ENCODE measurements around the gene GRM1.
"Not testable (repeated sequence)": the region's sequence is repeated elsewhere in the genome, so short reads cannot be mapped to it uniquely, and the experiment has no call there.

Gene GRM1

GRCh38 chr6:146191612-146192011 lies 162.8 kb downstream of the GRM1 start:
- no peak for DNase-seq (ENCODE audit: low spot score)

GRCh38 chr6:146194434-146194833 lies 165.6 kb downstream of the GRM1 start:
- DNase-seq (ENCODE audit: low spot score): no peak

GRCh38 chr6:146200176-146200575 lies 171.3 kb downstream of the GRM1 start:
- peak; percentile 79 for DNase-seq (ENCODE audit: low spot score)

- no peak for DNase-seq (ENCODE audit: low spot score)
Measured at GRCh38 chr6:146202570-146202969, 173.7 kb downstream of the GRM1 start.

DNA sequence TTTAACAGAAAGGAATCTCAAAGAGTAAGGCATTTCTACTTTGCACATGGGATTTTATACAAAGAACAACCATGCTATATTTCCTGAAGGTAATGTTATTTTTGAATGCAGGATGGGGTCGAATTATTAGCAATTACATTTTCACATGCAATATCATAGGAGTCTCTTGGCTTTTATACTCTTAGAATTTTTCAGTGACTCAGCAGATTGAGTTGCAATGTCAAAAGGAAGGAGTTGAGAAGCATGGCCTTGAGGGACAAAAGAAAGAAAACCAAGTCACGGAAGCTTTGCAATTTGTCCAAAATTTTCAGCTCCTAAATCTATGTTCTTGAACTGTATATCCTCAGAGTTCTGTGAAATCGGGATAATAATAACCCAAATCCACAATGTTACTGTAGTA lies 181.1 kb downstream of the GRM1 start:
- DNase-seq (ENCODE audit: low spot score): no peak

DNA sequence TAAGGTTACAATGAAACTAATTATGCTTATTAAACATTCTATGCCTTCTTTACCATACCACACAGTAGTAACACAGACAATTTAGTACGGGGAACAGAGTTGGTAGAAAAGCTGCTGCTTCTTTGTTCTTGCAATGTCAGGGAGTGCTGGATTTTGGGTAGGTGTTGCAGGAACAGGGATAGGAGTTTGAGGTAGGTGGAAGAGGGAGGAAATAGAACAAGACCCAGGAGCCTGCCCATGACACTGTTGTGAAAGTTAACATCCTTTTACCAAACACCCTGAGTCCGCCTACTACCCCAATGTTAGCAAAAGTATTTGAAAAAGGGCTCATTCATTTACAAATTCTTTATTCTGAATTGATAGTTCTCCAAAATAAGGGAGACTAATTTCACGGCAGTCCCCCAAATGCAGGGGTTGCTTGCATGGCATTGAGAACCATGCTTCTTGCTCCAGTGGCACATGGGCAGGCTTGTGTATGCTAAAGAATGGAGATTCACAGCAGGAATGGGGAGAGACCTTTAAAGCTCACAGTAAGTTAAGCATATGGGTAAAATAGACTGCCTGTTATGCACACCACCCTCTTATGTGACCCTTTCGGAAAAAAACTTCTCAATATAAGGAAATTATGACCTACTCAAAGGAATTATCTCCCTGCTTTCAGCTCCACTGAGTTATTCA lies 181.7 kb downstream of the GRM1 start:
- no peak for DNase-seq (ENCODE audit: low spot score)

GRCh38 chr6:146211646-146212045 lies 182.8 kb downstream of the GRM1 start:
- no peak for DNase-seq (ENCODE audit: low spot score)

- DNase-seq (ENCODE audit: low spot score): no peak
Measured at GRCh38 chr6:146212781-146213180, 183.9 kb downstream of the GRM1 start.

DNA sequence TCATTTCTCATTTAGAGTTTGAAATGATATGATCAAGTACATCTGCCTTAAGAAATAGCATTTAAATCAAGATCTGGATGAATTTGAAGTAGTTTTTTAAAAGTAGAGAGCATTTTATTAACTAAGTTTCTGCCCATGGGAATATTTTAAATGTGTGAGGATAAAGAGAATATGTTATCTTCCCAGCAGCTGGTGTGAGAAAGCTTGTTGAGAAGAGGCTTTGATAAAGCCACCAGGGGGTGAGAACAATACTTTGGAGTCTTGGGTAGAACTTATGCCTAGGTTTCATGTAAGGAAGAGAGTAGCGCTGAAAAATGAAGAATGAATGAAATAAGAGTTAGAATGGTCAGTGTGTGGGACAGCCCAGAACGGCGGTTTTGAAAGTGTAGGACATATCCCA lies 190.2 kb downstream of the GRM1 start:
- no peak for DNase-seq (ENCODE audit: low spot score)

- DNase-seq (ENCODE audit: low spot score): no peak
Measured at GRCh38 chr6:146224449-146224848, 195.6 kb downstream of the GRM1 start.

- DNase-seq (ENCODE audit: low spot score): no peak
Measured at GRCh38 chr6:146224988-146225387, 196.1 kb downstream of the GRM1 start.

GRCh38 chr6:146240322-146240721 lies 211.5 kb downstream of the GRM1 start:
- DNase-seq (ENCODE audit: low spot score): peak; percentile 87

GRCh38 chr6:146240807-146241206 lies 211.9 kb downstream of the GRM1 start:
- DNase-seq (ENCODE audit: low spot score): peak; percentile 43

GRCh38 chr6:146243646-146244045 lies 214.8 kb downstream of the GRM1 start:
- not testable (repeated sequence) for DNase-seq (ENCODE audit: low spot score)

- DNase-seq (ENCODE audit: low spot score): no peak
Measured at GRCh38 chr6:146244630-146245143, 215.8 kb downstream of the GRM1 start.

DNA sequence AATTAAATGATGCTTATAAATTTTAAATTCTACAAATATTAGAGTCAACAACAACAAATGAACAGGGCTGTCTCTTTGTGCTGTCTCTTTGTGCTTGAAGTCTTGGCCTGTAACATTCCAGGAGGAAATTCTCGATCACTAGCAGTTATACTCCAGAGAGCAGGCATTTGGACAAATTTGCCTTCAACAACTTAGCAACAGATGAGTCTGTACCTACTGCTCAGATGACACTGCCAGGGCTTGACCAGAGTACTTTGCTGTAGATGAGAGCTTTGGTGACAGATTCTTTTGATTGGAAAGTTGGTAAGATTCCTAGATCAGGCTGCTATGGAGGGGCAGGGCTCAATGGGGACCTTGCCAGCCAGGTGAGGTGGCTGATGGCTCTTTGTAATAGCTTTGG lies 217.2 kb downstream of the GRM1 start:
- peak; percentile 44 for DNase-seq (ENCODE audit: low spot score)

DNA sequence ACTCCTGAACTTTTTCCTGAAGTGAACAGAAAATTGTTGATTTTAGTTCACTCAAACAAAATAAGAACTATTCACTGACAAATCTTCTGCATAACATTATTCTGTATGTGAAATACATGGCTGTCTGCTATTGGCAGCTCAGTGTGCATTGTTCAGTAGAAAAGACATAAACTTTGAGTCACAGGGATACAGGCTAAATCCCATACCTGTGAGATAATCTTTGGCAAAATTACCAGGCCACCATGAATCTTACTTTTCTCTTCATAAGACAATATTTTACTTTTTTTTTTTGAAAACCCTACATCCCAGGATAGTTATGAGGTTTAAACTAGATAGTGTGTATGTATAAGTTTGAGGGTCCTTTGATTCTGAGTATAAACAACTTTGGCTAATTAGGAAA lies 224.8 kb downstream of the GRM1 start:
- DNase-seq (ENCODE audit: low spot score): no peak

- DNase-seq (ENCODE audit: low spot score): no peak
Measured at GRCh38 chr6:146258206-146258605, 229.3 kb downstream of the GRM1 start.

- DNase-seq (ENCODE audit: low spot score): peak; percentile 79
Measured at GRCh38 chr6:146260886-146261285, 232.0 kb downstream of the GRM1 start.

DNA sequence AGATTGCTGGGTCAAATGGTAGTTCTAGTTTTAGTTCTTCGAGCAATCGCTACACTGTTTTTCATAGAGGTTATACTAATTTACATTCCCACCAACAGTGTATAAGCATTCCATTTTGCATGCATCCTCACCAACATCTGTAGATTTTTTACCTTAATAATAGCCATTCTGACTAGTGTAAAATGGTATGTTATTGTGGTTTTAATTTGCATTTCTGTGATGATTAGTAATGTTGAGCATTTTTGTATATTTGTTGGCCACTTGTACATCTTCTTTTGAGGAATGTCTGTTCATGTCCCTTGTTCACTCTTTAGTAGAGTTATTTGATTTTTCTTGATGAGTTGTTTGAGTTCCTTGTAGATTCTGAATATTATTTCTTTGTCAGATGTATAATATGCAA lies 236.2 kb downstream of the GRM1 start:
- DNase-seq (ENCODE audit: low spot score): no peak

DNA sequence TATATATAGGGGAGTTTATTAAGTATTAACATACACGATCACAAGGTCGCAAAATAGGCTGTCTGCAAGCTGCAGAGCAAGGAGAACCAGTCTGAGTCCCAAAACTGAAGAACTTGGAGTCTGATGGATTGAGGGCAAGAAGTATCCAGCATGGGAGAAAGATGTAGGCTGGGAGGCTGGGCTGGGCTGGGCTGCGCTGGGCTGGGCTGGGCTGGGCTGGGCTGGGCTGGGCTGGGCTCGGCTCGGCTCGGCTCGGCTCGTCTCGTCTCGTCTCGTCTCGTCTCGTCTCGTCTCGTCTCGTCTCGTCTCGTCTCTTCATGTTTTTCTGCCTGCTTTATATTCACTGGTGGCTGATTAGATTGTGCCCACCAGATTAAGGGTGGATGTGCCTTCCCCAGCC lies 238.6 kb downstream of the GRM1 start:
- DNase-seq (ENCODE audit: low spot score): no peak

- DNase-seq (ENCODE audit: low spot score): no peak
Measured at GRCh38 chr6:146267946-146268345, 239.1 kb downstream of the GRM1 start.

- no peak for DNase-seq (ENCODE audit: low spot score)
Measured at GRCh38 chr6:146269482-146269881, 240.6 kb downstream of the GRM1 start.

GRCh38 chr6:146271163-146271562 lies 242.3 kb downstream of the GRM1 start:
- DNase-seq (ENCODE audit: low spot score): peak; percentile 90
